HCT116 (cell line): ENCODE data around the gene CEACAM18. TPM values are rescaled to one million over a fixed set of nuclear protein-coding genes. Genes with fewer than 3 reads are reported as not detected.

Source experiments
- ATAC-seq: fragments of 200-7000 bp; cut with Tn5 transposase; 2 replicates; pipeline ENCODE4 v1.9.1; 2020; ENCODE audit warnings: mild to moderate bottlenecking, moderate library complexity
- BruUV-seq: library from RNA; stranded (reverse); fragments of 400-500 nt; replicated peaks from 2 replicates; lab custom pipeline; 2021; lab: Mats Ljungman, UMichigan
- CTCF ChIA-PET: fragments of 300-600 bp; sonication (Branson Sonifier 250); formaldehyde crosslinking; loops from one replicate; lab custom pipeline; 2021; ENCODE audit warnings: antibody characterized with exemption; lab: Charles Lee
- POLR2A ChIA-PET: fragments of 300-600, 350-600 bp; sonication (Branson Sonifier 250); formaldehyde crosslinking; loops from one replicate; lab custom pipeline; 2021; ENCODE audit warnings: antibody characterized with exemption; lab: Charles Lee
- RAD21 ChIA-PET, 2 experiments: fragments of 300-600 bp; sonication (Branson Sonifier 250); formaldehyde crosslinking; loops; one replicate each; lab custom pipeline; 2023; ENCODE audit warnings: low total read pairs in 2 of 2; ENCODE audit not compliant: uncharacterized antibody in 2 of 2, unreplicated experiment in 2 of 2, low non-redundant PET in 1 of 2; lab: Charles Lee
- DNase-seq: peaks from one replicate; pipeline ENCODE4 v3.0.0-alpha.2; 2010; ENCODE audit warnings: low read depth, low spot score
- H2AFZ ChIP-seq: fragments of 200-600 bp; shearing (Covaris generic), sonication (generic); 2 replicates; pipeline ENCODE4 v1.6.1; 2017; ENCODE audit warnings: low read depth, mixed run types, mixed read lengths, antibody characterized with exemption, low read length; ENCODE audit not compliant: poor library complexity, severe bottlenecking
- H3K27ac ChIP-seq: 2 replicates; pipeline ENCODE4 v1.5.1; 2012; ENCODE audit warnings: low read depth, low read length
- H3K27me3 ChIP-seq: fragments of 200-600 bp; sonication (generic); 2 replicates; pipeline ENCODE4 v1.6.1; 2016; ENCODE audit warnings: mixed run types, low read length, mixed read lengths; ENCODE audit not compliant: insufficient read depth
- H3K36me3 ChIP-seq, 2 experiments: fragments of 200-500 bp in 1 of 2; fragments of 200-600 bp in 1 of 2; sonication (Bioruptor generic) in 1 of 2; sonication (generic) in 1 of 2; 2 replicates each; pipeline versions ENCODE4 v1.5.1 to v1.6.1; 2014 to 2016; ENCODE audit warnings: low read length in 2 of 2, inconsistent platforms in 1 of 2, mixed read lengths in 1 of 2, mixed run types in 1 of 2; ENCODE audit not compliant: insufficient read depth in 2 of 2, control insufficient read depth in 1 of 2
- H3K4me1 ChIP-seq, 2 experiments: fragments of 200-600 bp in 1 of 2; sonication (generic) in 1 of 2; 2 replicates each; pipeline versions ENCODE4 v1.5.1 to v1.6.1; 2012 to 2017; ENCODE audit warnings: low read length in 2 of 2, inconsistent platforms in 1 of 2, mild to moderate bottlenecking in 1 of 2, mixed read lengths in 1 of 2, mixed run types in 1 of 2, moderate library complexity in 1 of 2; ENCODE audit not compliant: insufficient read depth in 2 of 2, control insufficient read depth in 1 of 2
- H3K4me2 ChIP-seq: fragments of 200-600 bp; sonication (generic); 2 replicates; pipeline ENCODE4 v1.6.1; 2017; ENCODE audit warnings: mixed run types, low read length, mixed read lengths
- H3K4me3 ChIP-seq, 2 experiments: fragments of 200-600 bp in 1 of 2; sonication (generic) in 1 of 2; replicated peaks in 1 of 2; 2 replicates each; pipeline ENCODE4 v1.5.1; 2011 to 2016; ENCODE audit warnings: low read length in 2 of 2, control low read depth in 1 of 2, low read depth in 1 of 2, mild to moderate bottlenecking in 1 of 2, mixed read lengths in 1 of 2, mixed run types in 1 of 2
- H3K79me2 ChIP-seq: fragments of 200-600 bp; sonication (generic); 2 replicates; pipeline ENCODE4 v1.6.1; 2017; ENCODE audit warnings: mild to moderate bottlenecking, mixed run types, low read length, moderate library complexity, mixed read lengths; ENCODE audit not compliant: insufficient read depth
- H3K9ac ChIP-seq: fragments of 200-600 bp; sonication (generic); 2 replicates; pipeline ENCODE4 v1.6.1; 2016; ENCODE audit warnings: low read length, mixed read lengths
- H3K9me2 ChIP-seq: fragments of 200-600 bp; sonication (generic), shearing (Covaris generic); 2 replicates; pipeline ENCODE4 v1.6.1; 2017; ENCODE audit warnings: mixed run types, mild to moderate bottlenecking, moderate library complexity; ENCODE audit not compliant: insufficient read depth
- H3K9me3 ChIP-seq, 2 experiments: fragments of 200-500 bp in 1 of 2; fragments of 200-600 bp in 1 of 2; sonication (Bioruptor generic) in 1 of 2; sonication (generic) in 1 of 2; 2 replicates each; pipeline ENCODE4 v1.6.1; 2014 to 2017; ENCODE audit warnings: low read length in 2 of 2, mixed read lengths in 2 of 2, inconsistent platforms in 1 of 2, low read depth in 1 of 2, mild to moderate bottlenecking in 1 of 2, mixed run types in 1 of 2, moderate library complexity in 1 of 2; ENCODE audit not compliant: control insufficient read depth in 1 of 2, insufficient read depth in 1 of 2
- H4K20me1 ChIP-seq: fragments of 200-600 bp; sonication (generic), shearing (Covaris generic); 2 replicates; pipeline ENCODE4 v1.6.1; 2017; ENCODE audit warnings: mixed run types, mild to moderate bottlenecking, moderate library complexity; ENCODE audit not compliant: insufficient read depth
- EZH2 ChIP-seq: fragments of 200-600 bp; sonication (generic); IDR thresholded peaks from 2 replicates; pipeline ENCODE4 v1.6.1; 2017; ENCODE audit warnings: antibody characterized with exemption, mixed run types
- EZH2phosphoT487 ChIP-seq: fragments of 200-600 bp; IDR thresholded peaks from 2 replicates; pipeline ENCODE4 v1.6.1; 2018; ENCODE audit warnings: antibody characterized with exemption, borderline replicate concordance
- FOSL1 ChIP-seq: IDR thresholded peaks from 2 replicates; pipeline ENCODE4 v1.6.1; 2012; ENCODE audit warnings: low read depth
- MAX ChIP-seq: IDR thresholded peaks from 2 replicates; pipeline ENCODE4 v1.6.1; 2012
- POLR2A ChIP-seq: IDR thresholded peaks from 2 replicates; pipeline ENCODE4 v1.7.0; 2011; ENCODE audit warnings: borderline replicate concordance; ENCODE audit not compliant: insufficient read depth, insufficient read length; ENCODE audit errors: extremely low read depth
- REST ChIP-seq: IDR thresholded peaks from 2 replicates; pipeline ENCODE4 v1.6.1; 2012; ENCODE audit warnings: low read depth
- SIN3A ChIP-seq: IDR thresholded peaks from 2 replicates; pipeline ENCODE4 v1.6.1; 2012; ENCODE audit warnings: low read depth
- SRF ChIP-seq: IDR thresholded peaks from 2 replicates; pipeline ENCODE4 v1.6.1; 2012; ENCODE audit warnings: low read depth
- TCF7L2 ChIP-seq: IDR thresholded peaks from 2 replicates; pipeline ENCODE4 v1.7.0; 2011; ENCODE audit warnings: borderline replicate concordance, inconsistent platforms; ENCODE audit not compliant: insufficient read depth, insufficient read length; ENCODE audit errors: extremely low read depth
- YY1 ChIP-seq: IDR thresholded peaks from 2 replicates; pipeline ENCODE4 v1.6.1; 2011; ENCODE audit warnings: low read length, low read depth, moderate library complexity, mild to moderate bottlenecking; ENCODE audit not compliant: insufficient replicate concordance; ENCODE audit errors: extremely low read depth
- ZBTB33 ChIP-seq: IDR thresholded peaks from 2 replicates; pipeline ENCODE4 v1.6.1; 2011; ENCODE audit warnings: mild to moderate bottlenecking, low read length, moderate library complexity; ENCODE audit not compliant: insufficient replicate concordance; ENCODE audit errors: extremely low read depth
- ZFX ChIP-seq: fragments of 450-650 bp; IDR thresholded peaks from 2 replicates; pipeline ENCODE4 v1.6.1; 2017
- ZNF274 ChIP-seq: fragments of 200-500 bp; sonication (Bioruptor generic); IDR thresholded peaks from 2 replicates; pipeline ENCODE4 v1.6.1; 2014; ENCODE audit warnings: mild to moderate bottlenecking, low read depth, low read length, inconsistent platforms
- intact Hi-C: fragments of 100-400 bp; cut with micrococcal nuclease; formaldehyde crosslinking; loops from 2 replicates; pipeline ENCODE4 v1.10.0; 2022
- total RNA-seq: library from RNA; stranded (reverse); gene quantifications from one replicate; pipeline ENCODE4 v1.2.1, GENCODE V29; 2021; ENCODE audit not compliant: unreplicated experiment

CEACAM18 gene
- total RNA-seq, 1 experiment from 2014 or later: not detected

GRCh38 chr19:51468545-51468920 lies 9.8 kb upstream of the CEACAM18 start:
- no peak for ATAC-seq
- H3K9me2 ChIP-seq: no peaks in the 10 kb centered on the region
- intact Hi-C loops: no loop called here
- no peaks in the 10 kb centered on the region for H3K36me3 ChIP-seq
- ChIA-PET RAD21 (no interaction called here), POLR2A (interaction anchor here (0.6 kb wide), 1 partner anchor 102 kb away, joined by 3 read pairs; the partner anchor contains the start of gene ZNF175), CTCF (no interaction called here)
- DNase-seq: no peak
- H3K79me2 ChIP-seq: no peaks in the 10 kb centered on the region
- BruUV-seq: no TSS peak
- peaks cover 24% of the 10 kb centered on the region for H3K27me3 ChIP-seq
- H2AFZ ChIP-seq: no peak overlapping the region
- no peak overlapping the region for H3K9ac ChIP-seq
- no peak overlapping the region for H3K27ac ChIP-seq
- H3K4me1 ChIP-seq: no peaks in the 10 kb centered on the region
- H3K4me2 ChIP-seq: no peak overlapping the region
- no peaks in the 10 kb centered on the region for H3K9me3 ChIP-seq
- no peak for TF ChIP-seq ZNF274
- TF ChIP-seq TCF7L2: no peak
- TF ChIP-seq FOSL1: no peak
- TF ChIP-seq MAX: no peak
- TF ChIP-seq POLR2A: no peak
- TF ChIP-seq EZH2: no peak
- no peak for TF ChIP-seq REST
- no peak for TF ChIP-seq SRF
- no peak for TF ChIP-seq ZBTB33
- no peak for TF ChIP-seq EZH2phosphoT487
- no peak for TF ChIP-seq SIN3A
- TF ChIP-seq ZFX: no peak
- TF ChIP-seq YY1: no peak
- H4K20me1 ChIP-seq: no peaks in the 10 kb centered on the region
- no peak overlapping the region for H3K4me3 ChIP-seq
